ENCODE results near the gene PITPNC1. TPM values are rescaled to one million over a fixed set of nuclear protein-coding genes. Genes with fewer than 3 reads are reported as not detected.
A peak's percentile ranks its signal among the peaks of the same experiment; 100 is the strongest.

Gene PITPNC1
- total RNA-seq, 1 experiment from 2014 or later = 35.5 TPM

GRCh38 chr17:67435122-67435521, 58.0 kb downstream of the PITPNC1 start:
- no TSS peak for BruUV-seq (replicated peaks)
- TF ChIP-seq CTCF (conservative IDR thresholded peaks at IDR 0.05; ENCODE audit: low read depth, low read length) = no peak
- TF ChIP-seq EZH2 (IDR thresholded peaks at IDR 0.05; ENCODE audit: borderline replicate concordance, low read depth, low read length, poor library complexity, severe bottlenecking) = no peak
- intact Hi-C loops (cut with micrococcal nuclease; ENCODE audit: unreplicated experiment) = no loop called here
- peaks cover 17% of the 10 kb centered on the region for H3K4me1 ChIP-seq (ENCODE audit: insufficient read depth, low read length, poor library complexity, severe bottlenecking)
- H3K9me3 ChIP-seq (ENCODE audit: low read depth, low read length, poor library complexity, severe bottlenecking) = no peaks in the 10 kb centered on the region
- no peaks in the 10 kb centered on the region for H3K36me3 ChIP-seq (ENCODE audit: insufficient read depth, low read length, poor library complexity, severe bottlenecking)
- POLR2A ChIA-PET (ENCODE audit: low non-redundant PET) = no interaction called here
- no peaks in the 10 kb centered on the region for H3K27me3 ChIP-seq (replicated peaks; ENCODE audit: insufficient read depth, low read depth, low read length, poor library complexity)
- H3K27ac ChIP-seq (ENCODE audit: low read depth, low read length, poor library complexity, severe bottlenecking) = no peak overlapping the region
- CTCF ChIA-PET = no interaction called here
- peak; percentile 40 for DNase-seq (ENCODE audit: low spot score)
- no peak overlapping the region for H3K4me3 ChIP-seq (ENCODE audit: low read depth, low read length, poor library complexity, severe bottlenecking)

GRCh38 chr17:67435786-67436185, 58.7 kb downstream of the PITPNC1 start:
- BruUV-seq (replicated peaks) = no TSS peak
- Histone ChIP-seq H3K27me3 (replicated peaks; ENCODE audit: insufficient read depth, low read depth, low read length, poor library complexity) (no peaks in the 10 kb centered on the region), H3K4me1 (ENCODE audit: insufficient read depth, low read length, poor library complexity, severe bottlenecking) (peaks cover 23% of the 10 kb centered on the region), H3K4me3 (ENCODE audit: low read depth, low read length, poor library complexity, severe bottlenecking) (no peak overlapping the region), H3K9me3 (ENCODE audit: low read depth, low read length, poor library complexity, severe bottlenecking) (no peaks in the 10 kb centered on the region), H3K36me3 (ENCODE audit: insufficient read depth, low read length, poor library complexity, severe bottlenecking) (no peaks in the 10 kb centered on the region), H3K27ac (ENCODE audit: low read depth, low read length, poor library complexity, severe bottlenecking) (no peak overlapping the region)
- intact Hi-C loops (cut with micrococcal nuclease; ENCODE audit: unreplicated experiment) = no loop called here
- no peak for TF ChIP-seq EZH2 (IDR thresholded peaks at IDR 0.05; ENCODE audit: borderline replicate concordance, low read depth, low read length, poor library complexity, severe bottlenecking)
- POLR2A ChIA-PET (ENCODE audit: low non-redundant PET) = no interaction called here
- CTCF ChIA-PET = no interaction called here
- no peak for DNase-seq (ENCODE audit: low spot score)

GRCh38 chr17:67436233-67436632, 59.2 kb downstream of the PITPNC1 start:
- Histone ChIP-seq H3K4me1 (ENCODE audit: insufficient read depth, low read length, poor library complexity, severe bottlenecking) (peaks cover 22% of the 10 kb centered on the region), H3K9me3 (ENCODE audit: low read depth, low read length, poor library complexity, severe bottlenecking) (no peaks in the 10 kb centered on the region), H3K27me3 (replicated peaks; ENCODE audit: insufficient read depth, low read depth, low read length, poor library complexity) (no peaks in the 10 kb centered on the region), H3K36me3 (ENCODE audit: insufficient read depth, low read length, poor library complexity, severe bottlenecking) (no peaks in the 10 kb centered on the region), H3K4me3 (ENCODE audit: low read depth, low read length, poor library complexity, severe bottlenecking) (no peak overlapping the region), H3K27ac (ENCODE audit: low read depth, low read length, poor library complexity, severe bottlenecking) (no peak overlapping the region)
- TF ChIP-seq CTCF (conservative IDR thresholded peaks at IDR 0.05; ENCODE audit: low read depth, low read length) = no peak
- no peak for TF ChIP-seq EZH2 (IDR thresholded peaks at IDR 0.05; ENCODE audit: borderline replicate concordance, low read depth, low read length, poor library complexity, severe bottlenecking)
- no TSS peak for BruUV-seq (replicated peaks)
- ChIA-PET POLR2A (ENCODE audit: low non-redundant PET) (no interaction called here), CTCF (no interaction called here)
- no peak for DNase-seq (ENCODE audit: low spot score)
- intact Hi-C loops (cut with micrococcal nuclease; ENCODE audit: unreplicated experiment) = no loop called here

GRCh38 chr17:67438667-67439066, 61.6 kb downstream of the PITPNC1 start:
- TF ChIP-seq EZH2 (IDR thresholded peaks at IDR 0.05; ENCODE audit: borderline replicate concordance, low read depth, low read length, poor library complexity, severe bottlenecking) = no peak
- ChIA-PET CTCF (no interaction called here), POLR2A (ENCODE audit: low non-redundant PET) (no interaction called here)
- intact Hi-C loops (cut with micrococcal nuclease; ENCODE audit: unreplicated experiment) = no loop called here
- peaks cover 29% of the 10 kb centered on the region for H3K4me1 ChIP-seq (ENCODE audit: insufficient read depth, low read length, poor library complexity, severe bottlenecking)
- no peak overlapping the region for H3K27ac ChIP-seq (ENCODE audit: low read depth, low read length, poor library complexity, severe bottlenecking)
- H3K4me3 ChIP-seq (ENCODE audit: low read depth, low read length, poor library complexity, severe bottlenecking) = no peak overlapping the region
- DNase-seq (ENCODE audit: low spot score) = no peak
- H3K27me3 ChIP-seq (replicated peaks; ENCODE audit: insufficient read depth, low read depth, low read length, poor library complexity) = no peaks in the 10 kb centered on the region
- H3K36me3 ChIP-seq (ENCODE audit: insufficient read depth, low read length, poor library complexity, severe bottlenecking) = no peaks in the 10 kb centered on the region
- no TSS peak for BruUV-seq (replicated peaks)
- H3K9me3 ChIP-seq (ENCODE audit: low read depth, low read length, poor library complexity, severe bottlenecking) = no peaks in the 10 kb centered on the region

Measured in A673 (cell line).